ENCODE measurements around the gene ANKRD28. TPM values are rescaled to one million over a fixed set of nuclear protein-coding genes. Genes with fewer than 3 reads are reported as not detected.

Gene ANKRD28
- total RNA-seq, 1 experiment from 2014 or later: 82.6 TPM

GRCh38 chr3:15722877-15723623, 74.7 kb downstream of the ANKRD28 start:
- Histone ChIP-seq H3F3A (ENCODE audit: insufficient read depth, low read depth) (no peaks in the 10 kb centered on the region), H3K9me2 (ENCODE audit: insufficient read depth) (no peaks in the 10 kb centered on the region), H3K27me3 (ENCODE audit: insufficient read depth, low read depth) (no peaks in the 10 kb centered on the region), H3K4me2 (no peak overlapping the region), H3K4me3 (no peak overlapping the region), H3K4me1 (replicated peaks; ENCODE audit: insufficient read depth) (no peaks in the 10 kb centered on the region), H3K36me3 (ENCODE audit: low read depth) (peaks cover 40% of the 10 kb centered on the region), H3K9me3 (ENCODE audit: insufficient read depth, low read depth) (no peaks in the 10 kb centered on the region), H2AFZ (no peak overlapping the region), H3K27ac (no peak overlapping the region), H4K20me1 (ENCODE audit: insufficient read depth) (no peaks in the 10 kb centered on the region; the same call in 1 of the 2 replicates), H3K79me2 (ENCODE audit: low read depth) (peaks cover 8% of the 10 kb centered on the region)
- ChIA-PET CTCF (no interaction called here), POLR2A (ENCODE audit: unreplicated experiment) (no interaction called here)
- TF ChIP-seq CTCF (conservative IDR thresholded peaks at IDR 0.05) (no peak), EZH2 (IDR thresholded peaks at IDR 0.05; ENCODE audit: low read depth) (no peak)
- intact Hi-C loops (cut with micrococcal nuclease; ENCODE audit: unreplicated experiment): no loop called here
- no peak for DNase-seq
- no TSS peak for BruUV-seq (replicated peaks)

- ChIA-PET POLR2A (ENCODE audit: unreplicated experiment) (no interaction called here), CTCF (no interaction called here)
- no peaks in the 10 kb centered on the region for H3K27me3 ChIP-seq (ENCODE audit: insufficient read depth, low read depth)
- H3K9me3 ChIP-seq (ENCODE audit: insufficient read depth, low read depth): no peaks in the 10 kb centered on the region
- no peaks in the 10 kb centered on the region; the same call in 1 of the 2 replicates for H4K20me1 ChIP-seq (ENCODE audit: insufficient read depth)
- H2AFZ ChIP-seq: no peak overlapping the region
- no peaks in the 10 kb centered on the region for H3F3A ChIP-seq (ENCODE audit: insufficient read depth, low read depth)
- no TSS peak for BruUV-seq (replicated peaks)
- H3K79me2 ChIP-seq (ENCODE audit: low read depth): peaks cover 5% of the 10 kb centered on the region
- no peaks in the 10 kb centered on the region for H3K4me1 ChIP-seq (replicated peaks; ENCODE audit: insufficient read depth)
- no peak overlapping the region for H3K4me2 ChIP-seq
- H3K27ac ChIP-seq: no peak overlapping the region
- intact Hi-C loops (cut with micrococcal nuclease; ENCODE audit: unreplicated experiment): no loop called here
- no peak for TF ChIP-seq EZH2 (IDR thresholded peaks at IDR 0.05; ENCODE audit: low read depth)
- TF ChIP-seq CTCF (conservative IDR thresholded peaks at IDR 0.05): no peak
- H3K9me2 ChIP-seq (ENCODE audit: insufficient read depth): no peaks in the 10 kb centered on the region
- H3K4me3 ChIP-seq: no peak overlapping the region
- peaks cover 36% of the 10 kb centered on the region for H3K36me3 ChIP-seq (ENCODE audit: low read depth)
- DNase-seq: no peak
Observed at GRCh38 chr3:15716178-15716577, 81.6 kb downstream of the ANKRD28 start.

- no peak for DNase-seq
- no peak for TF ChIP-seq CTCF (conservative IDR thresholded peaks at IDR 0.05)
- no peak for TF ChIP-seq EZH2 (IDR thresholded peaks at IDR 0.05; ENCODE audit: low read depth)
- Histone ChIP-seq H3K4me2 (no peak overlapping the region), H3K9me3 (ENCODE audit: insufficient read depth, low read depth) (no peaks in the 10 kb centered on the region), H3K9me2 (ENCODE audit: insufficient read depth) (no peaks in the 10 kb centered on the region), H4K20me1 (ENCODE audit: insufficient read depth) (no peaks in the 10 kb centered on the region), H3K27me3 (ENCODE audit: insufficient read depth, low read depth) (no peaks in the 10 kb centered on the region), H3K27ac (no peak overlapping the region), H3F3A (ENCODE audit: insufficient read depth, low read depth) (no peaks in the 10 kb centered on the region), H3K4me3 (no peak overlapping the region), H3K79me2 (ENCODE audit: low read depth) (no peaks in the 10 kb centered on the region; the same call in 1 of the 2 replicates), H3K4me1 (replicated peaks; ENCODE audit: insufficient read depth) (no peaks in the 10 kb centered on the region), H3K36me3 (ENCODE audit: low read depth) (peaks cover 18% of the 10 kb centered on the region), H2AFZ (no peak overlapping the region)
- ChIA-PET CTCF (no interaction called here), POLR2A (ENCODE audit: unreplicated experiment) (no interaction called here)
- intact Hi-C loops (cut with micrococcal nuclease; ENCODE audit: unreplicated experiment): no loop called here
- BruUV-seq (replicated peaks): no TSS peak
Observed at GRCh38 chr3:15714448-15714847, 83.3 kb downstream of the ANKRD28 start.
